GM19351 (cell line): ENCODE data around the gene FSIP2.

Experiments
- ATAC-seq: cut with Tn5 transposase; IDR thresholded peaks from one replicate; pipeline ENCODE4 v1.9.1; 2021; ENCODE audit warnings: mild to moderate bottlenecking, moderate library complexity; ENCODE audit not compliant: unreplicated experiment

FSIP2 gene

GRCh38 chr2:185738679-185739472, at the start of gene FSIP2:
Gene FSIP2 (plus strand): TSS chr2:185738804. CDS start chr2:185738895, 91 bp downstream.
- peak; percentile 94 for ATAC-seq

GRCh38 chr2:185689906-185690539, 48.6 kb upstream of the FSIP2 start:
- no peak for ATAC-seq

GRCh38 chr2:185695711-185696235, 42.8 kb upstream of the FSIP2 start:
- peak; percentile 37 for ATAC-seq

- no peak for ATAC-seq
These were observed 37.7 kb upstream of the FSIP2 start for GRCh38 chr2:185700883-185701282.

GRCh38 chr2:185734658-185735057, 3.9 kb upstream of the FSIP2 start:
- ATAC-seq: no peak

GRCh38 chr2:185736210-185736609, 2.4 kb upstream of the FSIP2 start:
- no peak for ATAC-seq

- ATAC-seq: no peak
These were observed 7.6 kb downstream of the FSIP2 start for GRCh38 chr2:185745864-185746859.

GRCh38 chr2:185757356-185757755, 18.8 kb downstream of the FSIP2 start:
- no peak for ATAC-seq

GRCh38 chr2:185771396-185771795, 32.8 kb downstream of the FSIP2 start:
- no peak for ATAC-seq

- ATAC-seq: no peak
These were observed 42.3 kb downstream of the FSIP2 start for GRCh38 chr2:185780890-185781289.

GRCh38 chr2:185782223-185782769, 43.7 kb downstream of the FSIP2 start:
- no peak for ATAC-seq

- ATAC-seq: no peak
These were observed 46.6 kb downstream of the FSIP2 start for GRCh38 chr2:185785156-185785555.

- ATAC-seq: peak; percentile 86
These were observed 47.4 kb downstream of the FSIP2 start for GRCh38 chr2:185785851-185786473.

- ATAC-seq: no peak
These were observed 48.9 kb downstream of the FSIP2 start for GRCh38 chr2:185787227-185788145.

- ATAC-seq: peak; percentile 64
These were observed 51.8 kb downstream of the FSIP2 start for GRCh38 chr2:185790361-185790760.

GRCh38 chr2:185793532-185794345, 55.1 kb downstream of the FSIP2 start:
- no peak for ATAC-seq

GRCh38 chr2:185796758-185797157, 58.2 kb downstream of the FSIP2 start:
- ATAC-seq: peak; percentile 77

- ATAC-seq: no peak
These were observed 64.3 kb downstream of the FSIP2 start for GRCh38 chr2:185802926-185803325.
